K562 (cell line): ENCODE measurements around the gene TEX35. TPM values are rescaled to one million over a fixed set of nuclear protein-coding genes. Genes with fewer than 3 reads are reported as not detected.

Experiments
- ATAC-seq: fragments of 200-7000 bp; cut with Tn5 transposase; 3 replicates; pipeline ENCODE4 v1.9.1; 2020; ENCODE audit warnings: moderate library complexity
- BruUV-seq: library from RNA; stranded (reverse); fragments of 400-500 nt; replicated peaks from 2 replicates; lab custom pipeline; 2021; lab: Mats Ljungman, UMichigan
- CTCF ChIA-PET: fragments of 300-600 bp; formaldehyde crosslinking; extraction: SDS; loops from one replicate; lab custom pipeline; 2021; ENCODE audit warnings: low intra/inter-chr PET ratio; lab: Yijun Ruan, JAX
- POLR2A ChIA-PET: fragments of 300-600, 350-650 bp; sonication (Branson Sonifier 250); formaldehyde crosslinking; extraction: SDS; loops from one replicate; lab custom pipeline; 2021; ENCODE audit warnings: antibody characterized with exemption, inconsistent platforms; lab: Yijun Ruan, JAX
- DNase-seq, 4 experiments: peaks; one replicate each; pipeline versions ENCODE4 v3.0.0 to v3.0.0-alpha.2; 2011 to 2018; ENCODE audit warnings: low spot score in 3 of 4, mixed read lengths in 3 of 4; ENCODE audit errors: extremely low read depth in 1 of 4
- FAIRE-seq: peaks from 2 replicates; lab custom pipeline; 2011; peaks lifted over from hg19 to GRCh38; lab: Jason Lieb, UNC
- H2AFZ ChIP-seq: 2 replicates; pipeline ENCODE4 v1.6.0; 2011; ENCODE audit warnings: low read depth, low read length, control low read depth, inconsistent platforms
- H3K27ac ChIP-seq: fragments of 200-600 bp; 3 replicates; pipeline ENCODE4 v1.8.0; 2011; ENCODE audit warnings: low read depth, mild to moderate bottlenecking, control low read depth, inconsistent platforms, low read length, moderate library complexity, mixed read lengths; ENCODE audit errors: extremely low read depth
- H3K27me3 ChIP-seq, 2 experiments: fragments of 300-600 bp in 1 of 2; 2 replicates in 1 of 2; 3 replicates in 1 of 2; pipeline versions ENCODE4 v1.6.0 to v1.8.0; 2011; ENCODE audit warnings: inconsistent platforms in 2 of 2, low read length in 2 of 2, mild to moderate bottlenecking in 1 of 2, mixed read lengths in 1 of 2, moderate library complexity in 1 of 2; ENCODE audit not compliant: control insufficient read depth in 2 of 2, insufficient read depth in 2 of 2
- H3K36me3 ChIP-seq: fragments of 300-600 bp; 3 replicates; pipeline ENCODE4 v1.8.0; 2011; ENCODE audit warnings: mild to moderate bottlenecking, low read length, inconsistent platforms; ENCODE audit not compliant: control insufficient read depth, insufficient read depth
- H3K4me1 ChIP-seq, 2 experiments: fragments of 200-600 bp in 1 of 2; replicated peaks in 1 of 2; 2 replicates in 1 of 2; 3 replicates in 1 of 2; pipeline versions ENCODE4 v1.5.1 to v1.8.0; 2011; ENCODE audit warnings: inconsistent platforms in 2 of 2, low read length in 2 of 2, mild to moderate bottlenecking in 1 of 2, mixed read lengths in 1 of 2, moderate library complexity in 1 of 2; ENCODE audit not compliant: control insufficient read depth in 2 of 2, insufficient read depth in 2 of 2
- H3K4me2 ChIP-seq: 2 replicates; pipeline ENCODE4 v1.6.1; 2011; ENCODE audit warnings: low read length, control low read depth, inconsistent platforms, mixed read lengths; ENCODE audit not compliant: insufficient read depth
- H3K4me3 ChIP-seq: fragments of 200-600 bp; sonication (generic), shearing (Covaris generic); 2 replicates; pipeline ENCODE4 v1.5.1; 2016; ENCODE audit warnings: control low read depth, inconsistent platforms
- H3K79me2 ChIP-seq: fragments of 200-600 bp; 3 replicates; pipeline ENCODE4 v1.8.0; 2011; ENCODE audit warnings: low read length, inconsistent platforms; ENCODE audit not compliant: control insufficient read depth, insufficient read depth
- H3K9ac ChIP-seq, 2 experiments: 2 replicates each; pipeline versions ENCODE4 v1.6.0 to v1.6.1; 2011; ENCODE audit warnings: low read depth in 2 of 2, low read length in 2 of 2, control low read depth in 1 of 2, inconsistent platforms in 1 of 2, mild to moderate bottlenecking in 1 of 2, mixed read lengths in 1 of 2; ENCODE audit not compliant: insufficient read depth in 1 of 2
- H3K9me1 ChIP-seq: one replicate; pipeline ENCODE4 v1.6.0; 2011; ENCODE audit warnings: inconsistent platforms, mild to moderate bottlenecking, low read length, moderate library complexity; ENCODE audit not compliant: control insufficient read depth, insufficient read depth
- H3K9me3 ChIP-seq: replicated peaks from 2 replicates; pipeline ENCODE4 v1.5.1; 2011; ENCODE audit warnings: low read depth, low read length, inconsistent platforms; ENCODE audit not compliant: control insufficient read depth, insufficient read depth
- H4K20me1 ChIP-seq: replicated peaks from 2 replicates; pipeline ENCODE4 v1.6.1; 2011; ENCODE audit warnings: low read length, inconsistent platforms, mixed read lengths; ENCODE audit not compliant: control insufficient read depth, insufficient read depth
- ARID1B ChIP-seq: fragments of 450-650 bp; IDR thresholded peaks from 2 replicates; pipeline ENCODE4 v1.6.1; 2016; ENCODE audit warnings: antibody characterized with exemption, mild to moderate bottlenecking, inconsistent platforms
- CREB5 ChIP-seq: fragments of 250-450 bp; sonication (Bioruptor Pico); IDR thresholded peaks from 2 replicates; pipeline ENCODE4 v1.5.0; 2020; ENCODE audit warnings: mild to moderate bottlenecking
- DPF2 ChIP-seq: fragments of 450-650 bp; IDR thresholded peaks from 2 replicates; pipeline ENCODE4 v1.6.1; 2016
- FOXM1 ChIP-seq, 2 experiments: fragments of 450-650 bp in 1 of 2; sonication (generic) in 1 of 2; formaldehyde crosslinking in 1 of 2; IDR thresholded peaks; 2 replicates each; pipeline versions ENCODE4 v1.6.1 to v1.9.0; 2017 to 2022; ENCODE audit warnings: low read depth in 2 of 2, mild to moderate bottlenecking in 2 of 2, missing genetic modification reagents in 1 of 2, moderate library complexity in 1 of 2
- GABPA ChIP-seq: fragments of 200-800 bp; sonication (Bioruptor generic); conservative IDR thresholded peaks from 2 replicates; pipeline ENCODE4 v1.6.1; 2016; ENCODE audit warnings: low read depth, missing genetic modification characterization, missing compliant biosample characterization
- ZNF23 ChIP-seq: fragments of 250-450 bp; sonication (Bioruptor Pico); IDR thresholded peaks from 2 replicates; pipeline ENCODE4 v1.4.0; 2020; ENCODE audit warnings: mild to moderate bottlenecking
- ZNF444 ChIP-seq: fragments of 250-450 bp; sonication (Bioruptor Pico); IDR thresholded peaks from 2 replicates; pipeline ENCODE4 v1.4.0; 2020; ENCODE audit warnings: mild to moderate bottlenecking, moderate library complexity
- ZNF707 ChIP-seq: fragments of 250-450 bp; sonication (Bioruptor Pico); conservative IDR thresholded peaks from 2 replicates; pipeline ENCODE4 v1.8.0; 2022; ENCODE audit warnings: inconsistent platforms, mild to moderate bottlenecking, moderate library complexity
- WGBS: fragments of 100-300 bp; shearing (Covaris generic); methylation state at CpG from one replicate; pipeline ENCODE4 v1.1.6; 2016; ENCODE audit warnings: low coverage, mixed read lengths; ENCODE audit not compliant: insufficient coverage; ENCODE audit errors: missing lambda C conversion rate; 5-methylcytosine and 5-hydroxymethylcytosine counted together
- in situ Hi-C: fragments of 300-500 bp; cut with MboI; formaldehyde crosslinking; loops from 4 replicates; pipeline ENCODE4 v1.15.0; 2018; ENCODE audit warnings: inconsistent platforms, mixed read lengths
- intact Hi-C: fragments of 100-400 bp; cut with micrococcal nuclease; formaldehyde crosslinking; loops from 2 replicates; pipeline ENCODE4 v1.14.2; 2022
- polyA plus RNA-seq, 8 experiments: library from polyadenylated mRNA; depleted of rRNA in 4 of 8; stranded (reverse) in 5 of 8; unstranded in 3 of 8; fragments of >200 nt; fragmentation: Nextera tagmentation in 2 of 8; fragmentation: Illumina TruSeq in 1 of 8; extraction: Ambion mirVana in 2 of 8; extraction: Trizol in 1 of 8; gene quantifications; 2 replicates each; pipeline versions ENCODE4 v1.2.1 to v1.2.3, GENCODE V29; 2011 to 2014; ENCODE audit warnings: inconsistent platforms in 1 of 8, missing spikeins in 1 of 8
- total RNA-seq, 7 experiments: library from RNA; depleted of rRNA in 6 of 7; stranded (reverse); fragments of >200 nt in 6 of 7; fragmentation: Illumina TruSeq in 2 of 7; extraction: Trizol in 2 of 7; gene quantifications; 2 replicates each; pipeline versions ENCODE4 v1.2.1 to v1.2.3, GENCODE V29; 2011 to 2021; ENCODE audit warnings: low replicate concordance in 1 of 7

Gene TEX35
- total and polyA plus RNA-seq, 9 of the 15 experiments (the other 6 are each of a cell fraction or from before 2014, with no cell fraction given): not detected

GRCh38 chr1:178488393-178488792, 24.5 kb upstream of the TEX35 start:
- POLR2A ChIA-PET: interaction anchor here (0.7 kb wide), 1 partner anchor 40 kb away, joined by 3 read pairs; no protein-coding TSS in a partner anchor
- no peak for FAIRE-seq
- 1% methylated on average over 4 of the region's 4 CpGs for WGBS

More at GRCh38 chr1:178488393-178488792, 24.5 kb upstream of the TEX35 start:
- CTCF ChIA-PET: no interaction called here
- Histone ChIP-seq H3K79me2 (no peaks in the 10 kb centered on the region), H3K27ac (no peak overlapping the region), H3K4me3 (no peak overlapping the region), H2AFZ (no peak overlapping the region), H3K36me3 (no peaks in the 10 kb centered on the region), H3K4me2 (no peak overlapping the region), H3K9ac (no peak overlapping the region), H3K4me1 (no peaks in the 10 kb centered on the region; a peak in 1 of 5 replicates), H3K9me3 (no peaks in the 10 kb centered on the region), H3K27me3 (peaks cover 27 to 59% of the 10 kb centered on the region in 2 experiments; a peak in 4 of 5 replicates), H3K9me1 (no peaks in the 10 kb centered on the region), H4K20me1 (no peaks in the 10 kb centered on the region)
- DNase-seq: no peak
- in situ Hi-C loops: no loop called here
- BruUV-seq: no TSS peak
- intact Hi-C loops: no loop called here
- no peak for ATAC-seq
- TF ChIP-seq DPF2 (no peak), ZNF444 (CRISPR knock-in tag) (no peak), GABPA (tag) (no peak), CREB5 (no peak), FOXM1 (IDR thresholded peaks at IDR 0.05; ENCODE audit: low read depth) (no peak), FOXM1 (CRISPR knock-in tag; IDR thresholded peaks at IDR 0.05; ENCODE audit: low read depth) (no peak), ZNF23 (CRISPR knock-in tag) (no peak), ZNF707 (CRISPR knock-in tag) (no peak), ARID1B (no peak)
